ENCODE results near the gene SELENOW.
"Not testable (repeated sequence)": the region's sequence is repeated elsewhere in the genome, so short reads cannot be mapped to it uniquely, and the experiment has no call there.

SELENOW gene

GRCh38 chr19:47756953-47757608 lies 21.4 kb upstream of the SELENOW start:
- DNase-seq (ENCODE audit: low read depth in 2 of 2): no peak

GRCh38 chr19:47757617-47758442 lies 20.7 kb upstream of the SELENOW start:
- no peak for DNase-seq (ENCODE audit: low read depth in 2 of 2)

GRCh38 chr19:47758443-47758804 lies 20.1 kb upstream of the SELENOW start:
- no peak for DNase-seq (ENCODE audit: low read depth in 2 of 2)

GRCh38 chr19:47760632-47760999 lies 17.9 kb upstream of the SELENOW start:
- no peak for DNase-seq (ENCODE audit: low read depth in 2 of 2)

- no peak for DNase-seq (ENCODE audit: low read depth in 2 of 2)
Measured at GRCh38 chr19:47761566-47761965, 16.9 kb upstream of the SELENOW start.

GRCh38 chr19:47762151-47762550 lies 16.4 kb upstream of the SELENOW start:
- no peak for DNase-seq (ENCODE audit: low read depth in 2 of 2)

GRCh38 chr19:47762615-47763308 lies 15.7 kb upstream of the SELENOW start:
- DNase-seq (ENCODE audit: low read depth in 2 of 2): no peak

GRCh38 chr19:47764705-47765104 lies 13.8 kb upstream of the SELENOW start:
- DNase-seq (ENCODE audit: low read depth in 2 of 2): not testable (repeated sequence)

- peak; percentile 23 to 36 for DNase-seq (ENCODE audit: low read depth in 2 of 2)
Measured at GRCh38 chr19:47765523-47766358, 12.8 kb upstream of the SELENOW start.

- DNase-seq (ENCODE audit: low read depth in 2 of 2): no peak
Measured at GRCh38 chr19:47766359-47766620, 12.2 kb upstream of the SELENOW start.

- DNase-seq (ENCODE audit: low read depth in 2 of 2): no peak
Measured at GRCh38 chr19:47766670-47767069, 11.8 kb upstream of the SELENOW start.

GRCh38 chr19:47767349-47767748 lies 11.2 kb upstream of the SELENOW start:
- no peak for DNase-seq (ENCODE audit: low read depth in 2 of 2)

GRCh38 chr19:47768604-47769003 lies 9.9 kb upstream of the SELENOW start:
- DNase-seq (ENCODE audit: low read depth in 2 of 2): no peak

GRCh38 chr19:47769534-47769933 lies 9.0 kb upstream of the SELENOW start:
- DNase-seq (ENCODE audit: low read depth in 2 of 2): no peak

- DNase-seq (ENCODE audit: low read depth in 2 of 2): not testable (repeated sequence)
Measured at GRCh38 chr19:47771291-47771690, 7.2 kb upstream of the SELENOW start.

GRCh38 chr19:47776568-47776967 lies 1.9 kb upstream of the SELENOW start:
- DNase-seq (ENCODE audit: low read depth in 2 of 2): no peak

- DNase-seq (ENCODE audit: low read depth in 2 of 2): not testable (repeated sequence)
Measured at GRCh38 chr19:47777245-47778048, 1.1 kb upstream of the SELENOW start.

- DNase-seq (ENCODE audit: low read depth in 2 of 2): peak in 1 of 2 donors; percentile 5
Measured at GRCh38 chr19:47778954-47779351, 450 bp downstream of the SELENOW start.

- no peak for DNase-seq (ENCODE audit: low read depth in 2 of 2)
Measured at GRCh38 chr19:47779524-47780214, 1.2 kb downstream of the SELENOW start.

- no peak for DNase-seq (ENCODE audit: low read depth in 2 of 2)
Measured at GRCh38 chr19:47780215-47780551, 1.7 kb downstream of the SELENOW start.
